Prostate gland (tissue), 2 donors: ENCODE data around the gene ZC2HC1C.

Experiments
- POLR2A ChIP-seq: fragments of 450-650 bp; IDR thresholded peaks from one replicate; pipeline ENCODE4 v1.6.1; 2016; ENCODE audit warnings: antibody characterized with exemption, mild to moderate bottlenecking
- TF ChIP-seq, protein P1 (sequence below), 4 experiments: fragments of 200-600 bp in 2 of 4; fragments of 450-650 bp in 2 of 4; sonication (generic) in 2 of 4; IDR thresholded peaks; 1 replicate in 3 of 4; 2 replicates in 1 of 4; pipeline ENCODE4 v1.5.1; 2016 to 2019; ENCODE audit warnings: antibody characterized with exemption in 4 of 4, mild to moderate bottlenecking in 2 of 4, moderate library complexity in 2 of 4

- TF ChIP-seq, protein P1, sequence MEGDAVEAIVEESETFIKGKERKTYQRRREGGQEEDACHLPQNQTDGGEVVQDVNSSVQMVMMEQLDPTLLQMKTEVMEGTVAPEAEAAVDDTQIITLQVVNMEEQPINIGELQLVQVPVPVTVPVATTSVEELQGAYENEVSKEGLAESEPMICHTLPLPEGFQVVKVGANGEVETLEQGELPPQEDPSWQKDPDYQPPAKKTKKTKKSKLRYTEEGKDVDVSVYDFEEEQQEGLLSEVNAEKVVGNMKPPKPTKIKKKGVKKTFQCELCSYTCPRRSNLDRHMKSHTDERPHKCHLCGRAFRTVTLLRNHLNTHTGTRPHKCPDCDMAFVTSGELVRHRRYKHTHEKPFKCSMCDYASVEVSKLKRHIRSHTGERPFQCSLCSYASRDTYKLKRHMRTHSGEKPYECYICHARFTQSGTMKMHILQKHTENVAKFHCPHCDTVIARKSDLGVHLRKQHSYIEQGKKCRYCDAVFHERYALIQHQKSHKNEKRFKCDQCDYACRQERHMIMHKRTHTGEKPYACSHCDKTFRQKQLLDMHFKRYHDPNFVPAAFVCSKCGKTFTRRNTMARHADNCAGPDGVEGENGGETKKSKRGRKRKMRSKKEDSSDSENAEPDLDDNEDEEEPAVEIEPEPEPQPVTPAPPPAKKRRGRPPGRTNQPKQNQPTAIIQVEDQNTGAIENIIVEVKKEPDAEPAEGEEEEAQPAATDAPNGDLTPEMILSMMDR (IDR thresholded peaks at IDR 0.05): no peak
- no peak for TF ChIP-seq POLR2A
These were observed 13.8 kb downstream of the ZC2HC1C start for GRCh38 chr14:75083271-75083670.
